ENCODE measurements around the gene BRD7.

The BRD7 gene

DNA sequence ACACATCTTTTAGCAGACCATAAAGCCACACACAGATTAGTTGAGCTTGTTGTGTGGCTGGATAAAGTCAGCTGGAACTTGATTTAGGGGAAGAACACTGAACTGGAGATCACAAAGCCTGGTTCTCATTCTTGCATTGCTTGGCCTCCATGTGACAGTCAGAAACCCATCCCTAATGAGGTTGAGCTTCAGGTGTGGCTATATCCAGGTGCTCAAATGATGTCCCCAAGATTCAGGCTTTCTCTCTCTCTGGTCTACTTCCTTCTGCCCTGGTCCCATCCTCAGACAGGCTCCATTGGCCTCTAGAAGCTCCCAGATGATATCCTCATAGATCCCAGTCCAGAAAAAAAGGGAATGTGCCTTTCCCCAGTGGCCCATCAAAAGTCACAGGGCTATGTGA lies 9.6 kb upstream of the BRD7 start:
- no peak for TF ChIP-seq CTCF (IDR thresholded peaks at IDR 0.05; ENCODE audit: low read length, missing control alignments)
- no peak for DNase-seq (ENCODE audit: low read depth)
- H3K4me3 ChIP-seq (replicated peaks; ENCODE audit: low read depth, low read length) = no peak overlapping the region

DNA sequence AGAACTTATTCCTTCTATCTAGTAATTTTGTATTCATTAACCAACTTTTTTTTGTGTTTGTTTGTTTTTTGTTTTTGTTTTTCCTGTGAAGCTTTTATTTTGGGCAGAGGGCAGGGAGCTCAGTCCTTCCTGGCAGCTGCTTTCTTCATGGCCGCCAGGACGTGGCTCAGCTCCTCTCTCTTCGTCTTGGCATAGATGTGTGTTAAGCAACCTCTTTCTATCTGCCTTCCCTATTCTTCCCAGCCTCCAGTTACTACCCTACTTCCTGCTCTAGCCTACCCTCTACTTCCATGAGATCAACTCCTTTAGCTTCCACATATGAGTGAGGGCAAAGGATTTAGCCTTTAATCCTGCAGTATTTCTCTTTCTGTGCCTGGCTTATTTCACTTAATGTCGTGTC lies 8.2 kb upstream of the BRD7 start:
- no peak for DNase-seq (ENCODE audit: low read depth)
- TF ChIP-seq CTCF (IDR thresholded peaks at IDR 0.05; ENCODE audit: low read length, missing control alignments) = no peak
- no peak overlapping the region for H3K4me3 ChIP-seq (replicated peaks; ENCODE audit: low read depth, low read length)

- DNase-seq (ENCODE audit: low read depth) = no peak
- H3K4me3 ChIP-seq (replicated peaks; ENCODE audit: low read depth, low read length) = no peak overlapping the region
- TF ChIP-seq CTCF (IDR thresholded peaks at IDR 0.05; ENCODE audit: low read length, missing control alignments) = no peak
Measured at GRCh38 chr16:50373780-50374179, 5.0 kb upstream of the BRD7 start.

GRCh38 chr16:50373345-50373701 lies 4.5 kb upstream of the BRD7 start:
- H3K4me3 ChIP-seq (replicated peaks; ENCODE audit: low read depth, low read length) = no peak overlapping the region
- TF ChIP-seq CTCF (IDR thresholded peaks at IDR 0.05; ENCODE audit: low read length, missing control alignments) = no peak
- DNase-seq (ENCODE audit: low read depth) = no peak

GRCh38 chr16:50372611-50373344 lies 4.0 kb upstream of the BRD7 start:
- DNase-seq (ENCODE audit: low read depth) = no peak
- TF ChIP-seq CTCF (IDR thresholded peaks at IDR 0.05; ENCODE audit: low read length, missing control alignments) = no peak
- no peak overlapping the region for H3K4me3 ChIP-seq (replicated peaks; ENCODE audit: low read depth, low read length)

- peak; percentile 20 for TF ChIP-seq CTCF (IDR thresholded peaks at IDR 0.05; ENCODE audit: low read length, missing control alignments)
- no peak overlapping the region for H3K4me3 ChIP-seq (replicated peaks; ENCODE audit: low read depth, low read length)
- peak; percentile 30 for DNase-seq (ENCODE audit: low read depth)
Measured at GRCh38 chr16:50371936-50372595, 3.3 kb upstream of the BRD7 start.

Measured in fibroblast of pulmonary artery (primary cell).